OCI-LY1 (cell line): ENCODE measurements around the gene PTPRN2.

Experiments
- CTCF ChIP-seq: fragments of 200-600 bp; sonication (generic), shearing (Covaris generic); IDR thresholded peaks from 2 replicates; pipeline ENCODE4 v1.5.1; 2017; ENCODE audit warnings: mild to moderate bottlenecking, antibody characterized with exemption, low read length, moderate library complexity, mixed read lengths
- EZH2 ChIP-seq: fragments of 200-600 bp; sonication (generic), shearing (Covaris generic); IDR thresholded peaks from 2 replicates; pipeline ENCODE4 v1.8.0; 2017; ENCODE audit warnings: borderline replicate concordance, mixed run types, mild to moderate bottlenecking, antibody characterized with exemption, low read length, moderate library complexity, mixed read lengths

DNA sequence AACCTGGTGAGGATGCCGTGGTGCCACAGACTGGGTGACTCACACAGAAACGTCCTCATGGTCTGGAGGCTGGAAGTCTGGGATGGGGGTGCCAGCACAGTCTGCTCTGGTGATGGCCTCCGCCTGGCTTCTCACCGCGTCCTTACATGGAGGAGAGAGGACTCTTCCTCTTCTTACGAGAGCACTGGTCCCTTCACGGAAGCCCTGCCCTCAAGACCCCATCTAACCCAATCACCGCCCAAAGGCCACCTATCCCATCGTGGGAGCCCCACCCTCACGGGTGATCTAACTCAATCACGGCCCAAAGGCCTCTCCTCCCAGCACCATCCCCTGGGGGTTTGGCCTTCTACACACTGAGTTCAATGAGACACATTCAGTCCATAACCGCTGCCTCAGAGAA, 137.7 kb downstream of the PTPRN2 start:
- TF ChIP-seq CTCF: no peak
- TF ChIP-seq EZH2: no peak
